Gastroesophageal sphincter (tissue), 3 donors: ENCODE measurements around the gene AIFM1.

Experiments
- CTCF ChIP-seq, 4 experiments: fragments of 200-600 bp in 2 of 4; fragments of 450-650 bp in 2 of 4; sonication (generic) in 1 of 4; IDR thresholded peaks; one replicate each; pipeline ENCODE4 v1.5.1; 2017 to 2019; ENCODE audit warnings: antibody characterized with exemption in 4 of 4, mild to moderate bottlenecking in 2 of 4, moderate library complexity in 2 of 4
- EP300 ChIP-seq: sonication (generic); formaldehyde crosslinking; IDR thresholded peaks from one replicate; pipeline ENCODE4 v1.6.1; 2017; ENCODE audit warnings: antibody characterized with exemption, mild to moderate bottlenecking
- POLR2A ChIP-seq, 2 donors: fragments of 450-650 bp; IDR thresholded peaks; one replicate each; pipeline ENCODE4 v1.6.1; 2017; ENCODE audit warnings: antibody characterized with exemption in 2 of 2, mild to moderate bottlenecking in 2 of 2, moderate library complexity in 1 of 2
- POLR2AphosphoS5 ChIP-seq: sonication (generic); formaldehyde crosslinking; IDR thresholded peaks from one replicate; pipeline ENCODE4 v1.6.1; 2017; ENCODE audit warnings: antibody characterized with exemption

- TF ChIP-seq CTCF (IDR thresholded peaks at IDR 0.05) (no peak), POLR2A (IDR thresholded peaks at IDR 0.05) (peak; percentile 48 to 53), EP300 (no peak), POLR2AphosphoS5 (no peak)
Observed at GRCh38 chrX:130165703-130166502, at the start of gene AIFM1.
